ENCODE data around the gene BLNK.

- TF ChIP-seq, protein P1, sequence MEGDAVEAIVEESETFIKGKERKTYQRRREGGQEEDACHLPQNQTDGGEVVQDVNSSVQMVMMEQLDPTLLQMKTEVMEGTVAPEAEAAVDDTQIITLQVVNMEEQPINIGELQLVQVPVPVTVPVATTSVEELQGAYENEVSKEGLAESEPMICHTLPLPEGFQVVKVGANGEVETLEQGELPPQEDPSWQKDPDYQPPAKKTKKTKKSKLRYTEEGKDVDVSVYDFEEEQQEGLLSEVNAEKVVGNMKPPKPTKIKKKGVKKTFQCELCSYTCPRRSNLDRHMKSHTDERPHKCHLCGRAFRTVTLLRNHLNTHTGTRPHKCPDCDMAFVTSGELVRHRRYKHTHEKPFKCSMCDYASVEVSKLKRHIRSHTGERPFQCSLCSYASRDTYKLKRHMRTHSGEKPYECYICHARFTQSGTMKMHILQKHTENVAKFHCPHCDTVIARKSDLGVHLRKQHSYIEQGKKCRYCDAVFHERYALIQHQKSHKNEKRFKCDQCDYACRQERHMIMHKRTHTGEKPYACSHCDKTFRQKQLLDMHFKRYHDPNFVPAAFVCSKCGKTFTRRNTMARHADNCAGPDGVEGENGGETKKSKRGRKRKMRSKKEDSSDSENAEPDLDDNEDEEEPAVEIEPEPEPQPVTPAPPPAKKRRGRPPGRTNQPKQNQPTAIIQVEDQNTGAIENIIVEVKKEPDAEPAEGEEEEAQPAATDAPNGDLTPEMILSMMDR (conservative IDR thresholded peaks at IDR 0.05; ENCODE audit: low read depth, low read length), result no peak
- TF ChIP-seq EZH2 (IDR thresholded peaks at IDR 0.05; ENCODE audit: borderline replicate concordance, low read depth, low read length, poor library complexity, severe bottlenecking), result no peak
Measured at GRCh38 chr10:96306516-96306915, 35.1 kb upstream of the BLNK start.

All from A673 (cell line).